ENCODE data around the gene ZNF419.
"Not testable (repeated sequence)": the region's sequence is repeated elsewhere in the genome, so short reads cannot be mapped to it uniquely, and the experiment has no call there.

ZNF419 gene

GRCh38 chr19:57487477-57488298, at the start of gene ZNF419:
Gene ZNF419 (plus strand): TSS chr19:57487750. CDS start chr19:57487951, 201 bp downstream.
- peak; percentile 96 for DNase-seq

DNA sequence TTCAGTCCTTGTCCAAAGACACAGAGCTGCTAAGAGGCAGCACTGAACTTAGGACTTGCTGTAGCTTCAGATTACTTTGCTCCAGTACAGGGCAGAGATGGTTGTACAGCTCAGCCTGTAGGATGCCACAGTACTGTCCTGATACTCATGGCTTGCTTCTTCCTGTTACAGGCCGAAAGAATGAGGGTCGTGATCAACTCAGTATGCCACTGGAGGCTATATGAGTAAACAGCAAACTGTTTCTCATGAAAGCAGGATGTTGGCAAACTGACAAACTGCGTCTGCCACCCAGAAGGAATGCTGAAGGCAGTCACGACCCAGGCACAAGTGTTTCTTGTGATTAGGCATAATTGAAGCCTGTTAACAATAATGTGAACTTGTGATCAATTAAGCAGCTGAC, 49.6 kb upstream of the ZNF419 start:
- DNase-seq, result no peak

DNA sequence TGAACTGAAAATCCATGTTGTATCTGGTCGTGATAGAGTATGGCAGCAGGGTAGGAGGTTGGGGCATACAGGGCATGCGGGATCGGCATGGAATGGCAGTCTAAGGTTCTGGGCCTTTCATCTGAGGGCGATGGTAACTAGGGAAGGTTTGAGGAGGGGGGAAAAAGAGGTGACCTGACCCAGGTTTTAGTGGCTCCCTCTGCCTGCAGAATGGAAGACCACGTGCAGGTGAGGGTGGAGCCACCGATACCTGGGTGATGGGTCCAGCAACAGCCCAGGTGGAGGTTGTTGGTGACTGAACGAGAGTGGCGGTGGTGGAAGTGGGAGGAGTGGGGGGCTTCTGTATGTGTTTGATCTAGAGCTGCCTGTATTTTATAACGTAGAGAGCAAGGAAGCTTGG, 48.6 kb upstream of the ZNF419 start:
- DNase-seq, result no peak

GRCh38 chr19:57441979-57442752, 45.4 kb upstream of the ZNF419 start:
- no peak for DNase-seq

DNA sequence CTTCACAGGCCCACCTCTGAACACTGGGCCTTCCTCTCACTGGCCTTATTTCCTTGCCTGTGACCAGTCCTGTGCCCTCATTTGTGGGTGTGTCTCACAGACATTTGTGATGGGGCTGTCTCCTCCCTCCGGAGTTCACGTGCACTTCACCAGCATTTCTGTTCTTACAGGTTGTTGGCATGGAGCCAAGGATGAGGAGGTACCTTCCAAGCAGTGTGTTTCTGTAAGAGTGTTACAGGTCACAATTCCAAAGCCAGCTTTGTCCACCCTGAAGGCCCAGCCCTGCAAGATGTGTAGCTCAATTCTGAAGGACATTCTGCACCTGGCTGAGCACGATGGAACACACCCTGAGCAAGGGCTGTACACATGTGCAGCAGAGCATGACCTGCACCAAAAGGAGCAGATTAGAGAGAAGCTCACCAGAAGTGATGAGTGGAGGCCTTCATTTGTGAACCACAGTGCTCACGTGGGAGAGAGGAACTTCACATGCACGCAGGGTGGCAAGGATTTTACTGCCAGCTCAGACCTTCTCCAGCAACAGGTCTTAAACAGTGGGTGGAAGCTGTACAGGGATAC, 44.3 kb upstream of the ZNF419 start:
- no peak for DNase-seq

DNA sequence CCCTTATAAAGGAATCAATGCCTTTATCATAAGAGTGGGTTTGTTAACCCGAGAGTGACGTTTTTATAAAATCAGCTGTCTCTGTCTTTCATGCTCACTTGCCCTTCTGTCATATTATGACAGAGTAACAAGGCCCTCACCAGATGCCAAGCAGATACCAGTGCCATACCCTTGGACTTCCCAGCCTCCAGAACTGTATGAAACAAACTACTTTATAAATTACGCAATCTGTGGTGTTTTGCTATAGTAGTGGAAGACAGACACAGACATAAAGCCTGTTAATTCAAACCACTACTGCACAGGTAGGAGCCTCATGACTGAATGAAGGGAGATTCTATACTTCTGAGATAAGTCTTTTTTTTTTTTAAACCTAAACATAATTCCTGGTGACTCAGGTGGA, 35.2 kb upstream of the ZNF419 start:
- no peak for DNase-seq

DNA sequence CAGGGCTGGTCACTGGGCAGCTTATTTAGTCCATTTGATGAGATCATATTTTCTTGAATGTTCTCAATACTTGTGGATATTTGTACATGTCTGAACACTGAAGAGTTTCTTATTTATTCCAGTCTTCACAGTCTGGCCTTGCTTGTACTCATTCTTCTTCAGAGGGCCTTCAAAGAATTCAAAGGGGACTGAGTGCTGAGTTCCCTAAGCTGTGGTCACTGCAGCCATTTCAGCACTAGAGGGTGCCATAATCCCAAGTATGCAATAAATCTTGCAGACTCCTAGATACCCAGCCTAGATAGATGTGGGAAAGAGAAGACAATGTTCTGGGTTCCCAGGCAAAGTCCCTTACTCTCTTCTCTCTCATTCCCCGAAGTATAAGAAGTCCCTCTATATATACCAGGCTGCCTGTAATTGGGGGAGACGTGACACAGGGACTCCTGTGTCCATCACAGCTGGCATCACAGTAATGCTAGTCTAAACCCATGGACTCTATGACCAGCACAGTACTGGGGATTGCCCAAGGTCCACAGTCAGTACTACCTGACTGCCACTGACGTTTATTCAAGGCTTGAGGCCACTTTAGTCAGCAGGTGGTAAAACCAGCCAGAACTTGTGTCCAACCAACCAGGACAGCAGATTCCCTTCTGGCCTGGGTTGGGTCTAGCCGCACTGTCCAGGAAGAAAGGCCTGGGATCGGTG, 21.7 kb upstream of the ZNF419 start:
- DNase-seq, result peak; percentile 38

DNA sequence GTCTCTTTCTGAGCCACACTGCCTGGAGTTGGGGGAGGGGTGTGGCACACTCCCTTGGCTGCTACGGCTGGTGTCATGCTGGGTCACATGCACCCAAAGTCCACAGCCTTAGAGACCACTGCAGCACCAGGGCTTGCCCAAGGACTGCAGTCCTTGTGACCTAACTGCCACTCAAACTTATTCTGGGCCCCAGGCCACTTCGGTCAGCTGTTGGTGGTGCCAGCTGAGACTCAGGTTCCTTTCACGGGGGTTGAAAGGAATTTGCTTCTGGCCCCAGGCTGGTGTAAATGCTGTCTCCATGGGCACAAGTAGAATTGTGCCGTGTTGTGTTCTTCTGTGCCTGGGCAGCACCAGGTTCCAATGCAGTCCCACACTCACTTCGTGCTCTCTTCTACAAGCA, 21.1 kb upstream of the ZNF419 start:
- no peak for DNase-seq

DNA sequence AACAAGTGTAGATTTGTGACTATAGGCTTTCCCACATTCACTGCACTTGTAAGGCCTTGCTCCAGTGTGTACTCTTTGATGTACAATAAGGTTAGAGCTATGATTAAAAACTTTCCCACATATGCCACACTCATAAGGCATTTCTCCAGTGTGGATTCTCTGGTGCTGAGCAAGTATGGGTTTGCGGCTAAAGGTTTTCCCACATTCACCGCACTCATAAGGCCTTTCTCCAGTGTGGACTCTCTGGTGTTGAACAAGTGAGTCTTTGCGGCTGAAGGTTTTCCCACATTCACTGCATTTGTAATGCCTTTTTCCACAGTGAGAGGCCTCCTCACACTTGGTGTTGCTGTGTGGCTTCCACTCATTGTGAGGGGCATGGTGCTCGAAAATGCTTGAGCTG, 13.9 kb upstream of the ZNF419 start:
- DNase-seq, result no peak

GRCh38 chr19:57477191-57478008, 10.2 kb upstream of the ZNF419 start, which contains the start of gene ZNF772:
Gene ZNF772 (minus strand): TSS chr19:57477566. CDS start chr19:57477309, 257 bp downstream.
- DNase-seq, result peak; percentile 90

DNA sequence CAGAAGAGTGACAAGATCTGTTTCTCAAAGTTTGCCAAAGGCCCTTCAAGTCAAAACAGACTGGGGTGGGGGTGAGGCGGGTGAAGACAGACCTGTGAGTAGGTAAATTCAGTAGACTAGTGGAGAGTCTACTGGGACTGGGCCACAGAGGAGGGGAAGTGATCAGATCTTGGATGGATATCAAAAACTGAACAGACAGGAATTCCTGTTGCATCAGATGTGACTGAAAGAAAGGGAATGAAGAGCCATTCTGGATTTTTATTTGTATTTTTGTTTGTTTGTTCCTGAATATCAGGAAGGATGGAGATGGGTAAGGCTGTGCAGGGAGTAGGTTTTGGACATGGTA, 722 bp downstream of the ZNF419 start:
- DNase-seq, result not testable (repeated sequence)

DNA sequence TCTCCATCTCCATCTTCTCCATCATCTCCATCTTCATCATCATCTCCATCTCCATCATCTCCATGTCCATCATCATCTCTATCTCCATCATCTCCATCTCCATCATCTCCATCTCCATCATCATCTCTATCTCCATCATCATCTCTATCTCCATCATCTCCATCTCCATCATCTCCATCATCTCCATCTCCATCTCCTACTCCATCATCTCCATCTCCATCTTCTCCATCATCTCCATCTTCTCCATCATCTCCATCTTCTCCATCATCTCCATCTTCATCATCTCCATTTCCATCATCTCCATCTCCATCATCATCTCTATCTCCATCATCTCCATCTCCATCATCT, 11.8 kb downstream of the ZNF419 start:
- DNase-seq, result not testable (repeated sequence)

- DNase-seq, result peak; percentile 94
Measured at GRCh38 chr19:57499680-57500395, 12.3 kb downstream of the ZNF419 start, which contains the start of gene ZNF773. Gene ZNF773 (plus strand): TSS chr19:57499938. CDS start chr19:57500081, 143 bp downstream.

- not testable (repeated sequence) for DNase-seq
Measured at GRCh38 chr19:57500400-57500799, 12.8 kb downstream of the ZNF419 start.

- no peak for DNase-seq
Measured at GRCh38 chr19:57506163-57506562, 18.6 kb downstream of the ZNF419 start.

GRCh38 chr19:57511484-57511883, 23.9 kb downstream of the ZNF419 start:
- DNase-seq, result no peak

DNA sequence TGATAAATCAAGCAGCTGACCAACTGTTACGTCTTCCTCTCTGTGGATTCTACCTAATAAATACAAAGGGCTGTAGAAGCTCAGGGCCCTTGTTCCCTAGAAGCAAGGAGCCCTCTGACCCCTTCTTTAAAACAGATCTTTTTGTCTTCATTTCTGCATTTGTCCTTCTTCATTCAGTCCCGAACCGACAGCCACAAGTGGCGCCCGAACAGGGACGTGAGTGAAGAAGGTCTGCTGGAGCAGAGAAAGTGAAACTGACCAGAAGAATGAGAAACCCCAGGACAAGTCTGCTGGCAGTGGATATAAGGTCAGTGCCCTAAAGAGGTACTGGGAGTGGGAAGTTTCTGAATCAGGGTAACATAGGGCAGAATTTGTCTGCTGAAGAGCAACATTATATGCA, 25.3 kb downstream of the ZNF419 start:
- no peak for DNase-seq

- DNase-seq, result no peak
Measured at GRCh38 chr19:57515255-57515654, 27.7 kb downstream of the ZNF419 start.

DNA sequence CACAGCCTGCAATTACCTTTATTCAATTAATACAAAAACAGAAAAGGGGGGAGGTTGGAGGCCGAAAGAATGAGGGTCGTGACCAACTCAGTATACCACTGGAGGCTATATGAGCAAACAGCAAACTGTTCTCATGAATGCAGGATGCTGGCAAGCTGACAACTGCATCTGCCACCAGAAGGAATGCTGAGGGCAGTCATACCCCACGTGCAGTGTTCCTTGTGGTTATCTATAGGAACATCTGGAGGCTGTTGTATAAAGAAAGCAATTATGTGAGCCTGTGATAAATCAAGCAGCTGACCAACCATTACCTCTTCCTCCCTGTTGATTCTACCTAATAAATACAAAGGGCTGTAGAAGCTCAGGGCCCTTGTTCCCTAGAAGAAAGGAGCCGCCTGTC, 30.5 kb downstream of the ZNF419 start:
- not testable (repeated sequence) for DNase-seq

DNA sequence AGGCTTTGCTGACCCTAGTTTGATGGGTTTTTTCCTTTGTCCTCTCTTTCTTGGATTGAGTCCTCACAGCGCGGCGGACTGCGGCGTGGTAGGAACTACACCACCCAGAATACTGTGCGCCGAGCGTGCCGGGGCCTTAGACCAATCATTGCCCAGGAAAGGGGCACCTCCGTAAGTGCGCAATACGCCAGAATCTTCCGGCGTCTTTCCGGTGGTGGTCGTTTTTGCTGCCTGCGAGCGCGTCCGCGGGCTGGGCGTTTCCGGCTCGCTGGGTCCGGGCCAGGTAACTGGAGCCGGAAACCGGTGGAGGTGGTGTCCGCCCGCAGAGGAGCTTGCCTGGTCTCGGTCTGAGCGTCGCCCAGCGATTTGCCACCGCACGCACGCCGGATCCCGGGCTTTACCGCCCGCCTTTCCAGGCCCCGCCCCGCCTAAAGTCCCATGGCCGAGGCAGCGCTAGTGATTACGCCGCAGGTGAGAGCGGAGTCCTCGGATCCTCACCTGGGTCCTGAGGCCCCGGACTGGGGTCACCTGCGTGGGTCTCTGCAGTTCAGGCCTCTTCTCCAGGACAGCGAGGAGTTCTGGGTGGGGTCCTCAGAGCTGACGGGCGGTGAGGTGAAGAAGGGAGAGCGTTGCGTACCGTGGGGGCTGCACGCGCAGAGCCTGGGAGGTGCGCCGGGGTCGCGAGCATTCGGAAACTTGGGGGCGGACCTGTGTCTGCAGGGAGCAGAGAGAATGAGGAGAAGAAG, 39.8 kb downstream of the ZNF419 start, which contains the start of gene ZNF549:
TSS of gene ZNF549 (plus strand) at position 221 of the 746 bp plus-strand sequence. CDS start at position 439, 218 bp downstream.
- DNase-seq, result peak; percentile 95

Data from COR-L47 (cell line).